Measurements from ENCODE around the gene NOTO. TPM values are rescaled to one million over a fixed set of nuclear protein-coding genes. Genes with fewer than 3 reads are reported as not detected.

The NOTO gene
- total RNA-seq, 4 donors from 2014 or later = not detected

- no peak overlapping the region for H3K27ac ChIP-seq
- no peaks in the 10 kb centered on the region for H3K27me3 ChIP-seq
- TF ChIP-seq CTCF (IDR thresholded peaks at IDR 0.05) = no peak
- no peak for TF ChIP-seq POLR2A (IDR thresholded peaks at IDR 0.05)
- H3K36me3 ChIP-seq = peaks cover 0 to 29% of the 10 kb centered on the region in 2 donors
- WGBS, 2 donors = 86 to 96% methylated on average over 4 of the region's 4 CpGs
- intact Hi-C loops (cut with DNase I) = no loop called here
- no peaks in the 10 kb centered on the region for H3K9me3 ChIP-seq
- DNase-seq = no peak
- H3K4me3 ChIP-seq (replicated peaks in 1 of 3) = no peak overlapping the region
- no peaks in the 10 kb centered on the region for H3K4me1 ChIP-seq
Observed at GRCh38 chr2:73223821-73224220, 21.4 kb downstream of the NOTO start.

- no peak for DNase-seq
- Histone ChIP-seq H3K4me1 (no peaks in the 10 kb centered on the region), H3K27ac (no peak overlapping the region), H3K9me3 (no peaks in the 10 kb centered on the region), H3K4me3 (replicated peaks in 1 of 3) (no peak overlapping the region), H3K36me3 (peaks cover 0 to 26% of the 10 kb centered on the region in 2 donors), H3K27me3 (no peaks in the 10 kb centered on the region)
- no peak for TF ChIP-seq POLR2A (IDR thresholded peaks at IDR 0.05)
- no peak for TF ChIP-seq CTCF (IDR thresholded peaks at IDR 0.05)
- intact Hi-C loops (cut with DNase I) = no loop called here
- WGBS, 2 donors = 80 to 87% methylated on average over 9 of the region's 9 CpGs
Observed at GRCh38 chr2:73225513-73226360, 23.4 kb downstream of the NOTO start.

GRCh38 chr2:73227086-73227485 is 24.7 kb downstream of the NOTO start:
- no peaks in the 10 kb centered on the region for H3K9me3 ChIP-seq
- no peak overlapping the region for H3K27ac ChIP-seq
- H3K27me3 ChIP-seq = no peaks in the 10 kb centered on the region
- no peaks in the 10 kb centered on the region for H3K4me1 ChIP-seq
- DNase-seq = no peak
- 78 to 88% methylated on average over 2 to 3 of the region's 3 CpGs for WGBS, 2 donors
- TF ChIP-seq POLR2A (IDR thresholded peaks at IDR 0.05) = no peak
- TF ChIP-seq CTCF (IDR thresholded peaks at IDR 0.05) = no peak
- H3K4me3 ChIP-seq (replicated peaks in 1 of 3) = no peak overlapping the region
- H3K36me3 ChIP-seq = peaks cover 0 to 17% of the 10 kb centered on the region in 2 donors
- intact Hi-C loops (cut with DNase I) = no loop called here

- Histone ChIP-seq H3K9me3 (no peaks in the 10 kb centered on the region), H3K4me1 (peaks cover 3 to 4% of the 10 kb centered on the region in 2 donors), H3K27ac (no peak overlapping the region), H3K36me3 (peaks cover 0 to 11% of the 10 kb centered on the region in 2 donors), H3K27me3 (no peaks in the 10 kb centered on the region), H3K4me3 (replicated peaks in 1 of 3) (no peak overlapping the region)
- WGBS, 2 donors = 90 to 95% methylated on average over 12 to 14 of the region's 14 CpGs
- intact Hi-C loops (cut with DNase I) = no loop called here
- no peak for DNase-seq
- TF ChIP-seq CTCF (IDR thresholded peaks at IDR 0.05) = no peak
- TF ChIP-seq POLR2A (IDR thresholded peaks at IDR 0.05) = no peak
Observed at GRCh38 chr2:73228631-73229030, 26.3 kb downstream of the NOTO start.
